ENCODE results near the gene CFAP58. TPM values are rescaled to one million over a fixed set of nuclear protein-coding genes. Genes with fewer than 3 reads are reported as not detected.

CFAP58 gene
- total RNA-seq, 2 experiments from 2014 or later, result 0.24 to 0.47 TPM

DNA sequence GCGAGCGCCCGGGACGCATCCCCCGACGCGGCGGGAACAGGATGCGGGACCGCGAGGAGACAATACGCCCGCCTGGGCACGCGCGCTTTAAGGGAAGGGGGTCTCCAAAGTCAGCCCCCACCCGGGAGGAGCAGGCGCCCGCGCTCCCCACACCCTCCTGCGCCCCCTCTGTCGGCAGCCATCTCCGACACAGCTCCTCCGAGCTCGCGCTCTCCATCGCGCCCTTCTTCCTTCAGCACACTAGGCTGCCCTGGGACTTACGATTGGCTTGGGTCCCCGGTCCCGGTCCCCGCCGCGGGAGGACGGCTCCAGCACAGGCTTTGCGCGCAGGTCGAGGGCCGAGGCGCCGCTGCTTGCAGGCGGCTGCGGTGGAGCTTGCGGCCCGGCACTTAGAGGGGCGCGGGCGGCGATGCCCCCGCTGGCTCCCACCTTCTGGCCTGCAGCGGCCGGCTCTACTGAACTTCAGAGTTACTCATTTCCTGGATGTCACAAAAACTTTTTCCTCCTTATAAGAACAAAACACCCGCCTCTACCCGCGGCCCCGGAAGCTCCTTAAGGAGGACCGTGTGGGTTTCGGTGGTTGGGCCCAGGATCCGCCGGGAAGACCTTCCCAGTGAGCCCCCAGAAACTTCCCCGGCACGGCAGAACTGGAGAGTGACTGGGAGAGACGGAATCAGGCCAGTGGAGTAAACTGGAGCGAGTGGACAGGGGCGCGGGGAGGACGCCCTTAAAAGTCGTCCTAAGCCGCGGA lies 15.5 kb upstream of the CFAP58 start, which contains the start of gene ITPRIP:
Gene ITPRIP (minus strand): TSS at position 481 of the 751 bp plus-strand sequence. CDS start 22,414 bp downstream, outside the sequence.
- Mint-ChIP-seq H3K9me3 (ENCODE audit: insufficient read depth) (no peaks in the 10 kb centered on the region), H3K27ac (peak within 1 kb of the TSS; percentile 100), H3K4me1 (ENCODE audit: low read depth) (peaks cover 49% of the 10 kb centered on the region), H3K27me3 (ENCODE audit: low read depth) (peaks cover 10% of the 10 kb centered on the region), H3K36me3 (ENCODE audit: low read depth) (peaks cover 17% of the 10 kb centered on the region), H3K4me3 (peak within 1 kb of the TSS; percentile 94)
- DNase-seq (peak; percentile 82), ATAC-seq (peak; percentile 79)
- ChIA-PET CTCF (interaction anchor here (0.6 to 5.2 kb wide), 19 partner anchors 9 to 217 kb away, joined by 3 to 45 read pairs (median 5); partner anchors contain the start of genes CFAP58, GSTO2 and SFR1), POLR2A (interaction anchor here (0.8 to 4.4 kb wide), 19 partner anchors 9 to 421 kb away, joined by 3 to 50 read pairs (median 5); partner anchors contain the start of genes CFAP58, GSTO1 and GSTO2)

DNA sequence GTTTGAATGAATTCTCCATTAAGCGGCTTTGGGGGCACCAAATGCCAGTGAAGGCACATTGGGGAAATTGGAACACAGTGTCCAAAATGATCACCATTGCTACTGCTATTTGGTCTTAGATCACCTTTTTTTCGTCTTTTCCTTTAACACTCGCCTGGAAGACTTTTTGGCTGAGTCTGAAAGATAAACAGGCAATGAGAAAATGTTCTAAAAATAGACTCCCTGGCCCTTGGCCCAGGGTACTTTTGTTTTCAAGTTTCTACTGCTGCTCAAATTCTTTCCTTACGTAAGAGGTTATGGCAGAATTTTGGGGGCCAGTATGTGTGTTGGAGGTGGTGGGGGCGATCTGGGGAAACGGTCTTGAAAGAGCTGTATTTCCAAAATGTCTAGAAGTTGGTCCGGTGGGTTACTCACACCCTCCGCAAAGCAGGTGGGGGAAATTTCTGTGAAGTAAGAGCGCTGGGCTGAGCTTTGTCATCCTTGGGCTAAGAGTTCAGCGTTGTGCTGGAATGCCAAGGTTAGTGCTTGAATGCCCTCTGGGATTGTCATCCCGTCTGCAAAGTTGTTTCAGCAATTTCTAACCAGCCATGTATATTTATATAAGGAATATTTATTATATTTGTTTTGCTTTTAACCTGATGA lies 14.0 kb upstream of the CFAP58 start:
- ATAC-seq, result no peak
- no peaks in the 10 kb centered on the region for H3K9me3 Mint-ChIP-seq (ENCODE audit: insufficient read depth)
- H3K27me3 Mint-ChIP-seq (ENCODE audit: low read depth), result peaks cover 10% of the 10 kb centered on the region
- CTCF ChIA-PET, result interaction anchor here (0.7 to 5.2 kb wide), 7 partner anchors 11 to 66 kb away, joined by 3 to 45 read pairs (median 15); partner anchors contain the start of gene CFAP58
- peak; percentile 21 for DNase-seq
- H3K36me3 Mint-ChIP-seq (ENCODE audit: low read depth), result peaks cover 13% of the 10 kb centered on the region
- POLR2A ChIA-PET, result interaction anchor here (0.7 to 4.4 kb wide), 7 partner anchors 10 to 71 kb away, joined by 3 to 50 read pairs (median 7); partner anchors contain the start of genes CFAP58 and GSTO2
- H3K4me1 Mint-ChIP-seq (ENCODE audit: low read depth), result peaks cover 35% of the 10 kb centered on the region
- H3K27ac Mint-ChIP-seq, result peak overlapping the region; percentile 100
- peak overlapping the region; percentile 94 for H3K4me3 Mint-ChIP-seq

DNA sequence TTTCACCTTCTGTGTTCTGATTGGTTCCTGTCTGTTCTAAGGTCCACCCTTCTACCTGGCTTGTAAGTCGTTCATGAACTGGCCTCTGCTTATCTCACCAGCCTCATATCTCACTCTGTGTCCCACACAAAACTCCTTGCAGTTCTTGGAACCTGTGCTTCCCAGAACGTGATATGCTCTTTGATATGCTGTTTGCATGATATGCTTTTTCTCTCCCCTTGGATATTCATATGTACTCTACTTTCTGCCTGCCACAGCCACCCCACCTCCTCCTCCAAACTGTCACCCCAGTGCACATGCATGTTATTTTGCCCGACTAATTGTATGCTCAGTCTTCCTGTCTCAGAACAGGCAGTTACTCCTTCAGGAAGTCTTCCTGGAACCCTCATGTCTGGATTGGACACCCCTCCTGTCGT lies 13.5 kb upstream of the CFAP58 start:
- Mint-ChIP-seq H3K27me3 (ENCODE audit: low read depth) (peaks cover 10% of the 10 kb centered on the region), H3K36me3 (ENCODE audit: low read depth) (peaks cover 8% of the 10 kb centered on the region), H3K27ac (no peak overlapping the region), H3K4me3 (no peak overlapping the region), H3K9me3 (ENCODE audit: insufficient read depth) (no peaks in the 10 kb centered on the region), H3K4me1 (ENCODE audit: low read depth) (peaks cover 30% of the 10 kb centered on the region)
- DNase-seq (peak; percentile 17), ATAC-seq (no peak)
- ChIA-PET POLR2A (interaction anchor here (3.7 to 4.4 kb wide), 2 partner anchors 11 to 32 kb away, joined by 33 to 50 read pairs; partner anchors contain the start of gene CFAP58), CTCF (interaction anchor here (1.2 to 5.2 kb wide), 5 partner anchors 11 to 66 kb away, joined by 3 to 31 read pairs (median 15); partner anchors contain the start of gene CFAP58)

DNA sequence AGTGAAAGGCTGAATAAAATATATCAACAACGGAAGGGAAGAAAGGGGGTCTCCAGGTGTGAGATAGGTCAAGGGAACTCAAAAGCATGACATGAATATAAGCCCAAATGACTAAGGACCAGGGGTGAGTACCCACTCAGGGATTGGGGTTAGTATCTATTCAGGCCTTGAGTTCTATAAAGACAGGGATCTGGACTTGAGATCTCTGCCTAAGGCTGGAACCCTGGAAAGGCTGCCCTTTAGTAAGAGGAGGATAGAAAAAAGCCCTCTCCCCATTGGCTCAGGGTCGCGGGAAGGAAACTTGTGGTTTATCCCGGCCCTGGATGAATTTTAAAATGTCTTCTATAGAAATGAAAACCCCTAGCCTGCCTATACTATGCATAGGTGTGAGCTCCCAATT lies 13.0 kb upstream of the CFAP58 start:
- ChIA-PET POLR2A (interaction anchor here (1.2 kb wide), 1 partner anchor 35 kb away, joined by 3 read pairs; no protein-coding TSS in a partner anchor), CTCF (interaction anchor here (0.9 to 1.3 kb wide), 4 partner anchors 9 to 36 kb away, joined by 3 to 5 read pairs (median 4); no protein-coding TSS in a partner anchor)
- Mint-ChIP-seq H3K4me1 (ENCODE audit: low read depth) (peaks cover 29% of the 10 kb centered on the region), H3K36me3 (ENCODE audit: low read depth) (peaks cover 10% of the 10 kb centered on the region), H3K4me3 (no peak overlapping the region), H3K9me3 (ENCODE audit: insufficient read depth) (peaks cover 5% of the 10 kb centered on the region), H3K27me3 (ENCODE audit: low read depth) (peaks cover 10% of the 10 kb centered on the region), H3K27ac (no peak overlapping the region)
- DNase-seq (peak; percentile 16), ATAC-seq (no peak)

DNA sequence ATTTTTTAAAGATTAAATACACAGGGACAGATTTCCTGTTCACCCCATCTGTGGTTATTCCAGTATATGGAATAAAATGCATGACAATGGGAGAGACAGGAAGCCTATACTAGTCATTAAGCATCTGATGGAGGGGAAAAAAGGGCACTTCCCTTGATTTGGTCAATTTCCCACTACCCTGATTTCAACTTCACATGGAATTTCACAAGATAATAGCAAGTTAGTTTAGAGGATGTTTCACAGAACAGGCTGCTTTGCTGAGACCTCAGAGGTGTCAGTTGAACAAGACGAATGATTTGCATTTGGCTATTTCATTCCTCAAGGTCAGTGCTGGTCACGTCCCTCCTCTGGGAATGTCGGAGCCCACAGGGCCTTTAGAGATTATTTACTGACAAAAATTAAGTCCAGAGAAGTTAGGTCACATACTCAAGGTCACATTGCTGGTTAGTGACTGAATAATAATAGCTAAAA lies 10.7 kb upstream of the CFAP58 start:
- H3K36me3 Mint-ChIP-seq (ENCODE audit: low read depth), result peaks cover 7% of the 10 kb centered on the region
- no peak overlapping the region for H3K27ac Mint-ChIP-seq
- ChIA-PET POLR2A (no interaction called here), CTCF (interaction anchor here (1.5 to 2.8 kb wide), 2 partner anchors 9 to 37 kb away, joined by 4 to 9 read pairs; no protein-coding TSS in a partner anchor)
- no peak for DNase-seq
- no peak overlapping the region for H3K4me3 Mint-ChIP-seq
- peaks cover 8% of the 10 kb centered on the region for H3K9me3 Mint-ChIP-seq (ENCODE audit: insufficient read depth)
- no peak for ATAC-seq
- H3K4me1 Mint-ChIP-seq (ENCODE audit: low read depth), result peaks cover 30% of the 10 kb centered on the region
- H3K27me3 Mint-ChIP-seq (ENCODE audit: low read depth), result peaks cover 10% of the 10 kb centered on the region

DNA sequence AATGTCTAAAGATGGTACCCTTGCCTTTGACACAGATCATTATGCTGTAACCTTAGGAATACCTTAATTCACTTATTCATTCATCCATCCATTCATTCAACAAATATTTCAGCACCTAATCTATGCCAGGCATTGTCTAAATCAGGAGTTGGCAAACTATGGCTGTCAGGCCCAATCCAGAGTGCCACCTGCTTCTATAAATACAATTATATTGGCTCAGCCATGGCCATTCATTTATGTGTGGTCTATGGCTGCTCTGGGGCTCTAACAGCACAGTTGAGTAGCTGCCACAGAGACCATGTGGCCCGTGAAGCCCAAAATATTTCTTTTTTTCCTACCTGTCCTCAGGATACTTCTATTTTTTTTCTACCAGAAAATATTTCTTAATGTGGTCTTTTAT lies 9.4 kb upstream of the CFAP58 start:
- H3K4me3 Mint-ChIP-seq, result no peak overlapping the region
- H3K36me3 Mint-ChIP-seq (ENCODE audit: low read depth), result peaks cover 7% of the 10 kb centered on the region
- POLR2A ChIA-PET, result no interaction called here
- H3K27ac Mint-ChIP-seq, result no peak overlapping the region
- peaks cover 8% of the 10 kb centered on the region for H3K9me3 Mint-ChIP-seq (ENCODE audit: insufficient read depth)
- H3K27me3 Mint-ChIP-seq (ENCODE audit: low read depth), result peaks cover 12% of the 10 kb centered on the region
- no peak for ATAC-seq
- H3K4me1 Mint-ChIP-seq (ENCODE audit: low read depth), result peaks cover 26% of the 10 kb centered on the region
- CTCF ChIA-PET, result interaction anchor here (1.5 to 3.9 kb wide), 3 partner anchors 38 to 70 kb away, joined by 4 to 23 read pairs (median 9); no protein-coding TSS in a partner anchor
- DNase-seq, result no peak

DNA sequence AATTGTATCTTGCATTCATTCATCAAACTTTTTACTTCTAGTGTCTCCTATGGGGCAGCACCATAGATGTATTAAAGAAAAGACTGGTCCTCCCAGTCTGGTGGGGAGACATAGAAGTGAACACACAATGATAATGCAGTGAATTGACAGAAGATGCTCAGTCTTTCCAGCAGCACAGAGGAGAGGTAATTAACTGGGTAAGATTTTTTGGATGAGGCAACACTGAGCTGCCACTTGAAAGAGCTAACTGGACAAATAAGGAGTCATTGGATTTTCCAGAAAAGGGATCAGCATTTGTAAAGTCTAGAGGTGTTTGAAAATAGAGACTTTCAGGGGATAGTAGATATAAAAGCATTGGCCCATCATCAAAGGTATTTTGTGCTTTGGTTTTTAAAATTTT lies 8.1 kb upstream of the CFAP58 start:
- Mint-ChIP-seq H3K27me3 (ENCODE audit: low read depth) (peaks cover 5% of the 10 kb centered on the region), H3K36me3 (ENCODE audit: low read depth) (peaks cover 7% of the 10 kb centered on the region), H3K4me1 (ENCODE audit: low read depth) (peaks cover 15% of the 10 kb centered on the region), H3K27ac (no peak overlapping the region), H3K9me3 (ENCODE audit: insufficient read depth) (peaks cover 8% of the 10 kb centered on the region), H3K4me3 (no peak overlapping the region)
- no peak for DNase-seq
- ChIA-PET CTCF (interaction anchor here (1.0 to 11.6 kb wide), 6 partner anchors 8 to 71 kb away, joined by 5 to 368 read pairs (median 14); partner anchors contain the start of gene CFAP58), POLR2A (no interaction called here)
- no peak for ATAC-seq

DNA sequence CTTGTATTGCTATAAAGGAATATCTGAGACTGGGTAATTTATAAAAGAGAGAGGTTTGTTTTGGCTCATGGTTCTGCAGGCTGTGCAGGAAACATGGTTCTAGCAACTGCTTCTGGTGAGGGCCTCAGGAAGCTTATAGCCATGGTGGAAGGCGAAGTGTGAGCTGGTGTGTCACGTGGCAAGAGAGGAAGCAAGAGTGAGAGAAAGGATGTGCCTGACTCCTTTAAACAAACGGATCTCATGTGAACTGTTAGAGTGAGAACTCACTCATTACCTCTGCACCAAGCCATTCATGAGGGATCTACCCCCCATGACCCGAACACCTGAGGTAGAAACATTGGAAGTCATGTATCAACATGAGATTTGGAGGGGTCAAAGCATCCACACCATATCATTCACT lies 7.7 kb upstream of the CFAP58 start:
- H3K9me3 Mint-ChIP-seq (ENCODE audit: insufficient read depth), result peaks cover 8% of the 10 kb centered on the region
- POLR2A ChIA-PET, result interaction anchor here (2.4 kb wide), 1 partner anchor 8 kb away, joined by 12 read pairs; the partner anchor contains the start of gene ITPRIP
- no peak overlapping the region for H3K4me3 Mint-ChIP-seq
- H3K27ac Mint-ChIP-seq, result peak overlapping the region; percentile 53
- H3K36me3 Mint-ChIP-seq (ENCODE audit: low read depth), result peaks cover 7% of the 10 kb centered on the region
- peaks cover 15% of the 10 kb centered on the region for H3K4me1 Mint-ChIP-seq (ENCODE audit: low read depth)
- ATAC-seq, result no peak
- DNase-seq, result no peak
- H3K27me3 Mint-ChIP-seq (ENCODE audit: low read depth), result peaks cover 5% of the 10 kb centered on the region
- CTCF ChIA-PET, result interaction anchor here (1.4 to 11.6 kb wide), 5 partner anchors 16 to 72 kb away, joined by 5 to 368 read pairs (median 23); no protein-coding TSS in a partner anchor

DNA sequence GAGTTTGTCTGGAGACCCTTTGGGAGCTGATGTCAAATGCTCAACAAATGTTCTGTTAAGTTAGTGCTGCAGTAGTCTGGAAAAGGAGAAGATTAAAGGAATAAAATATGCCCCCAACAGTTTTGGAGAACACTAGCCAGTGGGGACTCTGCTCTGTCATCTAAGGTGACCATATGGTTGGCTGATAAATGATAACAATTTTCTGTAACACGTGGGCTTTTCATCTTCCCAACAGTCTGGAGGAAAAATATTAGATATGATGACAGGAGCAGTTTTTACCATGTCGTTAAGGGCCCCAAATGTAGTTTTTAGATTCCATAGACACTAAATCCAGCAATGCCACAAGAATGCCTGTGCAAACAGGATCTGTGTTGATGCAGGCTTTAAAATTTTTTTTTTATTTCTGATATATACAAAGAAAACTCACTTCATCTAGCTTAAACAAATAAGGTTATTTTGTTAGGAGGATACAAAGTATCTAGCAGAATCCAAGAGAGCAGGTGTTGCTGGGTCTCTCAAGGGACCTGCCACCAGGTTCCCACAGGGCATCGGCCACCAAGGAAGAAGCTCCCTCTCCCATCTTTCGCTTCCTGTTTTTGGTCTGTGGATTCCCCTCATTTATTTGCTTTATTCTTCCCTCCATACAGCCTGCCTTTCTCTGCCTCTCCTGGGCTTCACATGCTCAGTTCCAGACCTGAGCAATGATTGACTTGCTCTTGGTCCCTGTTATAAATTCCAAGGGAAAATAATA lies 6.2 kb upstream of the CFAP58 start:
- Mint-ChIP-seq H3K27ac (no peak overlapping the region), H3K36me3 (ENCODE audit: low read depth) (peaks cover 7% of the 10 kb centered on the region), H3K4me1 (ENCODE audit: low read depth) (peaks cover 15% of the 10 kb centered on the region), H3K9me3 (ENCODE audit: insufficient read depth) (peaks cover 8% of the 10 kb centered on the region), H3K27me3 (ENCODE audit: low read depth) (peaks cover 3% of the 10 kb centered on the region), H3K4me3 (no peak overlapping the region)
- no peak for DNase-seq
- CTCF ChIA-PET, result interaction anchor here (1.5 to 11.6 kb wide), 7 partner anchors 9 to 73 kb away, joined by 3 to 368 read pairs (median 6); partner anchors contain the start of gene ITPRIP
- POLR2A ChIA-PET, result interaction anchor here (1.2 to 2.4 kb wide), 2 partner anchors 9 to 56 kb away, joined by 3 to 12 read pairs; partner anchors contain the start of gene ITPRIP
- no peak for ATAC-seq

DNA sequence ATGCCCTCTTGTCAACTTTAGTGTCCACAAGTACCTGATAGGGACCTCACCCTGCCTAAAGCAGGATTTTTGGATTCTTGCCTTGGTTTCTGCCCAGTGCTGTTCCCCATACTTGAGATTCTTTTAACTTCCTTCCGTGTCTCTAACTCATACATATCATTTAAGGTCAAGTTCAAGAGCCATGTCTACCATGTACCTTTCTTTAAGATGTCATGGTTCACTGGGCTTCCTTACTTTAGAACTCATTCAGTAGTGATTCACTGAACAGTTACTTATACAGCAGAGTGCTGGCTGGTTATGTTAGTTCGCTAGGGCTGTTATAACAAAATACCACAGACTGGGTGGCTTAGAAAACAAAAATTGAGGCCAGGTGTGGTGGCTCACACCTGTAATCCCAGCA lies 5.0 kb upstream of the CFAP58 start:
- peaks cover 8% of the 10 kb centered on the region for H3K9me3 Mint-ChIP-seq (ENCODE audit: insufficient read depth)
- POLR2A ChIA-PET, result no interaction called here
- CTCF ChIA-PET, result interaction anchor here (2.3 to 11.6 kb wide), 4 partner anchors 15 to 72 kb away, joined by 5 to 368 read pairs (median 228); no protein-coding TSS in a partner anchor
- peaks cover 3% of the 10 kb centered on the region for H3K27me3 Mint-ChIP-seq (ENCODE audit: low read depth)
- ATAC-seq (no peak), DNase-seq (no peak)
- no peak overlapping the region for H3K4me3 Mint-ChIP-seq
- no peak overlapping the region for H3K27ac Mint-ChIP-seq
- peaks cover 7% of the 10 kb centered on the region for H3K36me3 Mint-ChIP-seq (ENCODE audit: low read depth)
- H3K4me1 Mint-ChIP-seq (ENCODE audit: low read depth), result peaks cover 15% of the 10 kb centered on the region
